Endometrium (tissue), 2 donors: Measurements from ENCODE around the gene PITX3.
A peak's percentile ranks its signal among the peaks of the same experiment; 100 is the strongest.
"Not testable (repeated sequence)": the region's sequence is repeated elsewhere in the genome, so short reads cannot be mapped to it uniquely, and the experiment has no call there.

ENCODE experiments used
- FAIRE-seq: peaks from 2 replicates; lab custom pipeline; 2012; peaks lifted over from hg19 to GRCh38; lab: Jason Lieb, UNC
- donor health status: control.
- donor health status: control.

Gene PITX3

DNA sequence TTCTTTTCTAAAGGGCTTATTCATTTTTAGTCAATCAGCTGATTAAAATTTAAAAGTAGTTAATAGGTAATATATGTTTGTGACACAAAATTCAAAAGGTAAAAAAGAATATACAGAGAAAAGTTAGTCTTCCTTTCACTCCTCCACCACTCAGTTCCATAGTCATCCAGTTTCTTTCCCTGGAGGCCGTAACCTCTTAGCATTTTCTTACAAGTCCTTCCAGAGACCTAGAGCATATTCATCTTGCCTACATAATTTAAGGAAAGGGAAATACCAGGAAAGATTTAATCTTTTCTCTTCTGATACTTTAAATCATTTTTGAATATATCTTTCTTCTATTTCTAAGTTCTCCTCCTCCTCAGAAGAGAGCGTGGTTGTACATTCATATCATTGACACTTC lies 14.1 kb upstream of the PITX3 start:
- FAIRE-seq = no peak

DNA sequence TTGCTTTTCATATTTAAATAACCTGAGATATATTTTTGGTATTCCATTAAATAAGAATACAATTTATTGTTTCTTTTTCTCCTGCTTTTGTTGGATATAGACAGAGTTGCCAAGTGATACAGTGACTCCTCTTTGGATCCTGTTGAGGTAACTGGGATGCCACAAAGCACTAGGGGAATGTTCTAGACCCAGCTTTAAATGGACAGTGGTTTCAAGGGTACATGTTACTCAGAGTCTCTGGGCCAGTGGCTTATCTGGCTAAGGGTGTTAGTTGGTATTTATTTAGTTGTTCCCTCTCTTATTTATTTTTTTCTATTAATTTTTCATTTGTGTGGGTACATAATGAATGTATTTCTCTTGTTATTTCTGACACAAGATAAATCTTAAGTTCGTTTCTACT lies 13.1 kb upstream of the PITX3 start:
- FAIRE-seq = no peak

DNA sequence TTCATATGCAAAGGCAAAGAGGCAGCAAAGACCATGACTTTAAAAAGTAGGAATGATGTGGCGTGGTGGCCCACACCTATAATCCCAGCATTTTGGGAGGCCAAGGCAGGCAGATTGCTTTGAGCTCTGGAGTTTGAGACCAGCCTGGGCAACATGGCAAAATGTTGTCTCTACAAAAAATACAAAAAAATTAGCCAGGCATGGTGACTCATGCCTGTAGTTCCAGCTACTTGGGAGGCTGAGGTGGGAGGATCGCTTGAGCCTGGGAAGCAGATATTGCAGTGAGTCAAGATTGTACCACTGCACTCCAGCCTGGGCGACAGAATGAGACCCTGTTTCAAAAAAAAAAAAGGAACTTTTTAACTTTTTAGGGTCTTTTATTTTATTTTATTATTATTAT lies 11.2 kb upstream of the PITX3 start:
- not testable (repeated sequence) for FAIRE-seq

DNA sequence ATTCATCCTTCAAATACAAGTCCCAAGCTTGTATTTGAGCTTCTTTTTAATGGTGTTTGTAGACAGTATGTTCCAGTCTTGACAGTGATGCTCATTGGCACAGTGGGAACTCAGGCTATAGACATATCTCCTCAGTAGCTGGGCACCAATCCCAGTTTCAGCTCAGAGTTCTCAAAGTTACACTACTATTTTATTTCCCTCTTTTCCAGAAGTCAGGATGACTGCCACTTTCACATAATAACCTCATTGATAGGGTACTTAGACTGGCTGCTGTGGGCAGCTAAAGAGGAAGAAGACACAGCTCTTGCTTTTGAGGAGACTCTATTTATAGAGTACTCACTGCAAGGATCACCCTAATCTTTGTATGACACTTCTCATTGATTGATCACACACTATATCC lies 6.4 kb upstream of the PITX3 start:
- no peak for FAIRE-seq

DNA sequence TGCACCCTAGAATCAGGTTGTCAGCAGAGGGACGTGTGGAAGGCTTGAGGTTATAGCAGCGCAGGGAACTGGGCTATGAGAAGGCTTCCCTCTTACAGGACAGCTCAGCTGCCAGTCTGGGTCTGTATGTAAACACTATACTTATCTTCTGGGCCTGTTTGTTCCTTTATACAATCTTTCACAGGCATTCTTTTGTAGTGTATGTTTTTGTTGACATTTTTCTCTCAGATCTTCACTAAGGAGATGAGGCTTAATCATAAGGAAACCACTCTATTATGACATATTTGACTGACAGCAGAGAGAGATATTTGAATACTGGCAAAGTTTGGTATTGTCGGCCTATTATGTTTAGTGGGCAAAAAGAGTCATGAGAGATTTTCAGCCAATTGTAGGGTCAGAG lies 4.9 kb upstream of the PITX3 start:
- FAIRE-seq = no peak

DNA sequence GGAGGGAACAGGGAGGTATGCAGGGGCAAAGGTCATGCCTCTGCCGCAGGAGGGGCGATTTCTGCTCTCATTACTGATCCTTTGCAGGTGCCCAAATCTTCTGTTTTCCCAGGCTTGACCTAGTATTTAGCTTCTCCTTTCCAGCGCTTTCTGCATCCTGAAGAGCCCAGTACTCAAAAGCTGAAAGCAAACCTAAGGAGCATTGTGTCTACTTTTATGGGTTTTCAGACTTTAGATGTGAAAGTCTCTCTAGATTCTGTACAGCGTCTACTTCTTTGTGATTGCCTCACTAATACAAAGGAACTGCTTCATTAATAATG lies 4.6 kb upstream of the PITX3 start:
- no peak for FAIRE-seq

DNA sequence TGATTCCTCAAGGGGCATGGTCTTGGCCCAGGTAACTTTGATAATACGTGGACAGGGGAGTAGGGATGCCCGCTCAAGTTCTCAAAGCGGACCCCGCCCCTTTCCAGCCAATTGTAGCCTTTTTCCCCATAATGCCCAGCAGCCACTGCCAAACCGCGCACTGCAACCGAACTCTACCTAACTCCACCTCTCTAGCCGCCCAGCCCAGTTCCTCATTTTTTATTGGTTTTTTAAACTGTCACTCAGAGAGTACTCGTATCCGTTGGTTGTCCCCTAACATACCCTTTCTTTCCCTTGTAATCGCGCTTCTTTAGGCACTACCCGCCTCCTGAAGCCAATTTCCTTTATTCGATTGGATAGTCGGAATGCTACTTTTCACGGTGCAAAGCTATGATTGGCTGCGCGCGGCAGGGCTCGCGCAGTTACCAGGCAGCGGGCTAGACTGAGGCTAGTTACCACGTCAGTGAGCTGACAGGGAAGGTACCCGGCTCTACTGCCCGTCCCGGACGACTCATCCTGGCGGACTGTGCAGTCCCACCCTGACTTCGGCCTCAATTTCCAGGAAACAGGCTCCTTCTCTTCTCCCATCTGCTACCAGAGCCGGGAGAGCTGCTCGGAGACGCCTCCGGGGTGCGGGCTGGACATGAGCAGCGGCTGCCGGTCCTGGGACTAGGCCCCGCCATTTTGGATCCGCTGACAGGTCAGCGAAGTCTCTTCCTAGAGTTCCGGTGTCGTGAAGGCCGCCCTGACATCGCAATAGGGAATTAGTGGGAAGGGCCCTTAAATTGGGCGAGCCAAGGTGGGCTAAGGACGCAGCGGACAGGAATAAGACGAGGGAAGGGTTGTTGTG lies 4.0 kb upstream of the PITX3 start, which contains the start of gene GBF1:
TSS of gene GBF1 (plus strand) at position 451 of the 850 bp plus-strand sequence. CDS start 13,407 bp downstream, outside the sequence.
- FAIRE-seq = peak; percentile 99

DNA sequence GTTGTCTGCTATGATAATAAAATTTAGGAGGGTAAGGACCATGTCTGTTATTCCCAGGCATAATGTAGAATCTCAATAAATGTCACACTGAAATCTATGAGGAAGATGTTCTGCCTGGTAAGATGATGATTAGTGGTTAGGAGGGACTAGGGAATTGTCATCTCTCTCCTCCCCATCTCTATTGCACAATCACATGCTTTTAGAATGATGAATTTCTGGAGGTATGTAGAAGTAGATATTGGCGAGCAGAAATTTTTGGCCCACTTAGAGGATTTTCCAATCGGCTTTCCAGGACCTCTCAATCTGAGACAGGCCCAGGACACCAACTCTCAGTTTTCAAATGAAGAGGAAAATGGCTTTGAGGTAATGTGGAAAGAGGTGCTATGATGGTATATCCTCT lies 2.0 kb upstream of the PITX3 start:
- no peak for FAIRE-seq

DNA sequence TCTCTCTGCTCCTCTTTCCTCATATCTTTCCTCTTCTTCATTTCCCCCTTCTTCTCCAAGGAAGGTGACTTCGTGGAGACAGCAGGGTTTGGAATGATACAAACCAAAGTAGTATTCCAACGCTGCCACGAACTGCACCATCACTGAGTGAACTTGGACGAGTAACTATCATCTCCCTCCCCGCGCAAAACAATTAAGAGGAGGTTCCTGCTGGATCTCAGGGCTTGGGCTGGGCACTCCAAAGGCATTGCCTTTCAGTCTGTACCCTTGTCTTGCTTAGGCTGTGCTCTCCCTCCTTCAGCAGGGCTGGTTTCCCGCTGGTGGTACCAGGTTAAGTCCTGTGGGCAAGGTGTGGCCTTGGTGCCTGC lies 790 bp upstream of the PITX3 start:
- no peak for FAIRE-seq

DNA sequence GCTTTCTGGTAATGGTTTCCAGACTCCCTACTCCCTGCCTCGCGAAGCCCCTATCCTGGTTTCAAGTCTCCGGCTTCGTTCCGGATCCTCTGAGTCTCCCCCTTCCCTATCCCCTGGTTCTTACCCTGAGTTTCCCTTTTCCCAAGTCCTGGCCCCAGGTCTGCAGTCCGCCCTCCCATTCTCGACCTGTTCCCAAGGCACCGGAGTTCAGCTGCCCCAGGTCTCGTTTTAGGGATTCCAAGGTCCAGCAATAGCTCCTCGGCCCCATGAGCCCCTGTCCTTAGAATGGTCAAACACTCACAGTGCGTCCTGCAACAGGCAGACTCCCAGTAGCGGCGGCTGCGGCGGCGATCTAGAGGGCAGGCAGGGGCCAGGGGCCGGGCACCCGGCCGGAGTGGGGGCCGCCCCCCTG lies 274 bp downstream of the PITX3 start:
- no peak for FAIRE-seq

DNA sequence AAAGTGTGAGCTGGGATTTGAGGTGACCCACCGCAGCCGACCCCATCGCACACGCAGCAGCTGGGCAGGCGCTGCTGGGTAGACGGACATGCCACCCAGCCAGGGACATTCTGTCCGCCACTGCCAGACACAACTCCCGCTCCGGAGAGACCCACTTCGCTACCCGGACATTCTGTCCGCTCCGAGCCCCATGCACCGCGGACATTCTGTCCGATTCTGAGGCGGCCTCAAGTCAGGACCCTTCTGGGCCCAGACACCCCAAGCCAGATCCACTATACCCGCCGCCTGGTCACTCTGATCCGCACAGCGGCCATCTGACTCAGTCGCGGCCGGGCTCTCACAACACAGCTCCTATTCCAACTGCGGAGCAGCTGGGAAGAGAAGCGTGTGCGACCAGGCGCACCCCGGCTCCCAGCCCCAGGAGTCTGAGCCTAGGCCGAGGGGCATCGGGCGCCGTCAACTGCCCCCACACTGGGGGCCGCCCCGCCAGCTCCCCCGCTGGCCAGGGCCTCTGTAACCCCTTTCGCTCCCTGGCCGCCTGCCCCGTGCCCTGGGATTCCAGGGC lies 763 bp downstream of the PITX3 start:
- no peak for FAIRE-seq

DNA sequence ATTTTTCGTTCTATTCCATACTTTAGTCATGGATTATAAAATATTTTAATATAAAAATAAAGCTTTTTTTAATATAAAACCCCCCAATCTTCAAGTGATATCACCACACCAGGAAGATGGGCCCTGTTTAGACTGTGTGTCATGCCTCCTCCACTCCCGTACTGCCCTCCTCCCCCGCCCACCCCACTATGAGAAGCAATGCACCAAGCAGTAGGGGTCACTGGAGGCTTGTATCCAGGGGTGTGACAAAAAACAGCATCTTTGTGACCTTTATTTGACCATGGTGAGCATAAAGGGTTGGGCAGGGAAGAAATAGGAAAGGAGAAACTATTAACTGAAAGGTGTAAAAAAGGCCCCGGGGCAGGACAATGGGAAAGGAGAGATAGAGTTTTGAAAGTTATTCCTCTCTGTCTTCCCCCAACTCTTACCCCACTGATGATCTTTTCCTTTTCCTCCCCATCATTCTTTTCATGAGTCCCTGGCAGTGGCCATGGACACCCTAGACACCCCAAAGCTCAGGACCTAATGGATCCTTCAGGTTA lies 3.5 kb downstream of the PITX3 start:
- FAIRE-seq = no peak

DNA sequence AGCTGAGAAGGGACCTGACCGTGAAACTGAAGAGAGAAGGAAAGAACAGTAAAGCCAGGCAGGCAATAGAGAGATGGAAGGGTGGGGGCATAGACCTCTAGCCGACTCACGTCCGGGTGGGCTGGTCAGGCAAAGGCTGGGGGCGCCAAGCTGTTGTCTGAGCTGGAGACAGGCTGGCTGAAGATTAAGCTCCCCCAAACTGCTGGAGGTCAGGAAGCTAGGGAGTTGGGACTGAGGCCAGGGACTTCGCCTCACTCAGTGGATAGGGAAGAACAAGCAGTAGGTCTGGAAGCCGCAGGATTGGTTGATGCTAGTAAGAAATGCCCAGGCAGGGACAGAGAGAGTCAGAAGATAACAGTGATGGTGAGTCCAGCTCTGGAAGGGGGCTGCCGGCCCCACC lies 5.3 kb downstream of the PITX3 start:
- no peak for FAIRE-seq

DNA sequence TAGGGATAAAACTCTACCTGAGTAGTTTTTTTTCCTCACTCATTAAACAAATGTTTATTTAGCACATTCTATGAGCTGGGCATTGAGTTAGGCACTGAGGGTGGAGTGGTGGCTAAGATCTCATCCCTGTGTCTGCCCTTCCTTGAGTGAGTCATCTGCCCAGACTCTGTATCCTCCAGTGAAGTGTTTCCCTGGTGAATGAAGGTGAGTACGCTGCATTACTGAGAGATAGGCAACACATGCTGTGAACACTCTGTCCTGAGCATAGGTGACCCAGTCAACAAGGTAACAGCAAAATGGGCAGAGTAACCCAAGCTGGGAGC lies 5.8 kb downstream of the PITX3 start:
- no peak for FAIRE-seq

DNA sequence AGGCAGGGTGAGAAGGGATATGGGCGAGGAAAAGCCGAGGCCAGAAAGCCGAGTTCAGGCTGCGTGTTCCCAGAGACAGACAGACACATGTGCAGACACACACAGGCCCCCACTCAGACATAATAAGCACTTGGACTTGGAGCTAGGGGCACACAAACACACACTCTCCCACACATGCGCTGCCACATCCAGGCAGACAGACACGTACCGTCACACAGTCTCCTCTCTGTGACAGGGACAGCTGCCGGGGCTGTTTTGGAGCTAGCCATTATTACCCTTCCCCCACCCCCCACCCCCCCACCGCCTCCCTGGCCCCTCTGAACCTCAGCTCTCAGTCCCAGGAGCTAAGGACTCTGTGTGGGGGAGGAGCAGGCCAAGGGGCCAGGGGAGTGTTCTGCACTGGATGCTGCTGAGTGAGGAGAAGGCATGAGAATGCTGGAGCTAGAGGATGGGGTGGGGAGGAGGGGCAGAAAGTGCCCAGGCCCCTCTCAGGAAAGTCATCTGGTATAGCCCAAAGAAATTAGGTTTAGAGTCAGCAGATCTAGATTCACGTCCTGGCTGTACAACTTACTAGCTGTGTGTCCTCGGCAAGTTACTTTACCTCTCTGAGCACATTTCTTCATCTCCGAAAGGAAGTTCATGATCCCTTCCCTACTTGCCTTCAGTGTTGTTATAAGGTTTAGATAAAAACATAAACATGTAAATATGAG lies 6.3 kb downstream of the PITX3 start:
- FAIRE-seq = no peak

DNA sequence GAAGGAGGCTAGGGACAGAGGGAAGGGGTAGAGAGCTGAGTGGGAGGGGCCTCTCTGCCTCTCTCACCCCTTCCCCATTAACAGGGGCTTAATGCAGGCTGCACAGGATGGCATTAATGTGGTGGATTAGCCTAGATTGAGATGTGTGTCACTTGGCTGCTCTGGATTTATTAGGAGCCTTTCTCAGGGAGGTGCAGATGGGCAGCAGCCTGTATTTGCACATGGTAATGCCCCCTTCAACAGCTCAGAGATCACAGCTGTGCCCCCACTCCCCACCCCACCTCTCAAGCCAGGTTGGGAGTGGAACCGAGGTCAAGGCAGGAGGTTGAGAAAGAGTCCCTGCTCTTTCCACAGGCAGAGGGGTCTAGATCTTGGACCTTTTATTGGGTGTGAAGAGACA lies 7.3 kb downstream of the PITX3 start:
- FAIRE-seq = no peak

DNA sequence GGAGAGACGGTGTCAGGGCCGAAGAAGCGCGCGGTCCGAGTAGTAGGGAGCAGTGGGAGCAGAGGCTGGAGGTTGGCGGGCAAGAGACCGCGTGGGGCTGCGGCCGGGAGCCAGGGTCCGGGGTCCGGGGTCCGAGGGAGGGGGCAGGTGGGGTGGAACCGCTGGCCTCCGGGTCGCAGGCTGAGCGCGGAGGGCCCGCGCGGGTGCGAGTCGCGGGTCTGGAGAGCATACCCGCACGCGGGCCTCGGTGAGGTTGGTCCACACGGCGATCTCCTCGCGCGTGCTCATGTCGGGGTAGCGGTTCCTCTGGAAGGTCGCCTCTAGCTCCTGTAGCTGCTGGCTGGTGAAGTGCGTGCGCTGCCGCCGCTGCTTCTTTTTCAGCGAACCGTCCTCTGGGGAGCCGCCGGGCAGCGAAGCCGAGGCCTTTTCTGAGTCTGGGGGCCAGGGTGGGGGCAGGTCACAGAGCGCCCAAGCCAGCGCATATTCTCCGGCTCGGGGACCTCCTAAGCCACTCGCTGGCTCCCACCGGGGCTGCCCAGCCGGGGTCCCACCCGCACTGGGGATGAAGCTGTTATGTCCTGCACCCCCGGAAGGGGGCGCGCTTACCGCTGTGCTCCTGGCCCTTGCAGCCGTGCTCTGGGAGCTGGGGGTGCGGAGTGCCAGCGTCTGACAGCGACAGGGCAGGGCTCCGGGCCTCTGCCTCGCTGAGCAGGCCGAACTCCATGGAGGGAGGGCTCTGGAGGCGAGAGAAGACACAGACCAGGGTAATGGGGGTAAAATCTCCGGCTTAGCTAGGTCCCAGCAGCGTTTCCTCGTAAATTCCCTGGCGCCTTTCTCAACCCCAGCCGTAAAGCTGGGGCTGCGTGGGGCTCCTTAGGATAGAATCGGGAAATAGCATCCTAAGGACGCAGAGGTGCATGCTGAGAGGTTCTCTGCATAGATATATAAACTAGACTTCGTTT lies 9.7 kb downstream of the PITX3 start:
- FAIRE-seq = no peak

DNA sequence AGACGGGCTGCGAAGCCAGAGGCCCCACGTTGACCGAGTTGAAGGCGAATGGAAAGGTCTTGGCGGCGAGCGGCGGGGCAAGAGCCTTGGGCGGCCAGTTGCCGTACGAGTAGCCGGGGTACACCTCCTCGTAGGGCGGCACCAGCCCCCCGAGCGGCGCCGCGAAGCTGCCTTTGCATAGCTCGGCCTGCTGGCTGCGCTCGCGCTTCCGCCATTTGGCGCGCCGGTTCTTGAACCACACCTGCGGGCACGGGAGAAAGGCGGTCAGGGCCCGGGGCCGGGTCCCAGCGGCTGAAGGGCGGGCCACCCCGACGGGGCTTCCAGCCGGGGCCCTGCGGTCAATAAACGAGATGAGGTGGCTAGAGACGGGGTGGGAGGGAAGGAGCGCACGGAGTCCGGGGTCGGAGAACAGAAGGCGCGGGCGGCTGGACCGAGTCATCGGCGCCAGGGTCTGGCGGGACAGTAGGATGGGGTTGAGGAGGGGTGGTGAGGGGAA lies 10.4 kb downstream of the PITX3 start:
- FAIRE-seq = no peak

DNA sequence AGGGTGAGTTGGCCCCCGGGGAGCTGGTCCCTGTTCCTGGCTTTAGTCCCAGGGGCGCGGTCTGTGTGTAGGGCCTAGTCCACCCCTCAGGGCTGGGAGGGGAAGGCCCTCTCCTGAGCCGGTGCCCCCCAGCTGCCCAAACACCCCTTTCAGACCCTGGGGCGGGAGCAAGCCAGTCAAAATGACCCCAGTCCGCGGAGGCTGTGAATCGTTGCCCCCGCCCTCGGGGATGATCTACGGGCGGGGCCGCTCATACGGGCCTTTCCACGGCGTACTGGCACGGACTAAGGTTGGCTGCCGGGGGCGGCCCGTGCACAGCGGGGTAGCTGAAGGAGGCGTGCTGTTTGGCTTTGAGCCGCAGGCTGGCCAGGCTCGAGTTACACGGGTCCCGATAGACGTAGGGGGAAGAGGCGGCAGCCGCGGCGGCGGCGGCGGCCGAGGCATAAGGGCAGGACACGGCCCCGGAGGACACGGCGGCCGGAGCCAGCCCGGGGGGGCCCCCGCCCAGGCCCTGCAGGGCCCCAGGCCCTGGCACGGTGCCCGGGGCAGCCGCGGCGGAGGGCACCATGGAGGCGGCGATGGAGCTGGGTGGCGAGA lies 10.9 kb downstream of the PITX3 start:
- FAIRE-seq = no peak

DNA sequence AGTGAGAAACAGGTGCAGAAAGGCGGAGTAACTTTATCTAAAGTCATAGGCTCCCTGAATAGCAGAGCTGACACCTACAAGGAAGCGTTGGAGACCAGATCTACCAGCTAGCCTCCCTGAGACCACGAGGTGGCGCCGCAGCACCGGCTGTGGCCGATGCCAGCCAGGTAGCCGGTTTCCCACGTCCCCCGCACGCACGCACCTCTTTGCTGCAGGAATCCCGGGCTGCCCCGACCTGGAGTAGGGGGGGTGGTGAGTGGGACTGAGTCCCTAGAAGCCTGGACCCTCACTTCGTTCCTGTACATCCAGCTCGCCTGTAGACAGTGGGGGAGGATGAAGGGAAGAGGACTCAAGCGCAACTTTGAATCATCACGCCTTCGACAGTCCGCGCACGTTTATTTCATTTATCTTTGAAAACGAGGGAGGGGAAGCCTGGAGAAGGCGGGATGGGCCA lies 11.5 kb downstream of the PITX3 start:
- FAIRE-seq = no peak

DNA sequence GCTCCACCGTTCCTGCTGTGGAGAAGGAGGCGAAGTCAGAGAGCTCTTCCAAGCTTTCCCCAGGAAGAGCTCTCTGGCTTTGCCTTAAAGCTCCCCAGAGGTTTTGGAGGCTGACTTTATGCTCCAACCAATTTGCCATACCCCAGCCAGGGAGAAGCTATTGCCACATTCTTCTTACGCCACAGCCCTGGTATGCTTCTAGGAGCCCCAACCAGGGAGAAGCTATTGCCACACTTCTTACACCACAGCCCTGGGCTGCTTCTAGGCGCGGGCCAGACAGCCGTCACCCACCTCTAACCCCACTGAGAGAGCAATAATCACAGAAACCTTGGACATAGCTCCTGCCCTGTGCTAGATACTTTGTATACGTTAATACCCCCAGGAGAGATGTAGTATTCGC lies 14.3 kb downstream of the PITX3 start:
- FAIRE-seq = no peak

DNA sequence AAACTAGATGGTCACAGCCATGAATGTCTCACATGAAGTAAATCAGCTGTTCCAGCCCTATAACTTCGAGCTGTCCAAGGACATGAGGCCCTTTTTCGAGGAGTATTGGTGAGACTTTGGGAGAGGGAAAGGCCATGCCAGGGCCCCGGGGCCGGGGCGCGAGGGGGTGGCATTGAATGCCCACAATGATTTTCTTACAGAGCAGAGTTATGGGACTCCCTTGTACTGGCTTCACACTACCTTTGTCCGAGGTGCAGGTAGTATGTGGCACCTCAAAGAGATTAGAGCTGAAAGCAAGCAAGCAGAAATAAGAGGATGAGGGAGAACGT lies 14.8 kb downstream of the PITX3 start:
- FAIRE-seq = no peak
